Glutamatergic neuron (in vitro differentiated cells): ENCODE data around the gene CAPS. TPM values are rescaled to one million over a fixed set of nuclear protein-coding genes. Genes with fewer than 3 reads are reported as not detected.

Source experiments
- DNase-seq: peaks from one replicate; pipeline ENCODE4 v3.0.0; 2022
- H3K27ac Mint-ChIP-seq: one replicate; pipeline ENCODE4 v1.8.0; 2020; ENCODE audit warnings: mild to moderate bottlenecking, mixed read lengths, inconsistent platforms; ENCODE audit not compliant: unreplicated experiment
- H3K27me3 Mint-ChIP-seq: one replicate; pipeline ENCODE4 v1.8.0; 2020; ENCODE audit warnings: mild to moderate bottlenecking, moderate library complexity, mixed read lengths, inconsistent platforms; ENCODE audit not compliant: unreplicated experiment
- H3K36me3 Mint-ChIP-seq: one replicate; pipeline ENCODE4 v1.8.0; 2020; ENCODE audit warnings: mild to moderate bottlenecking, mixed read lengths, inconsistent platforms; ENCODE audit not compliant: unreplicated experiment
- H3K4me1 Mint-ChIP-seq: one replicate; pipeline ENCODE4 v1.8.0; 2020; ENCODE audit warnings: mild to moderate bottlenecking, low read depth, mixed read lengths, inconsistent platforms; ENCODE audit not compliant: unreplicated experiment
- H3K4me3 Mint-ChIP-seq: one replicate; pipeline ENCODE4 v1.8.0; 2020; ENCODE audit warnings: mild to moderate bottlenecking, mixed read lengths, inconsistent platforms; ENCODE audit not compliant: unreplicated experiment
- H3K9me3 Mint-ChIP-seq: one replicate; pipeline ENCODE4 v1.8.0; 2020; ENCODE audit warnings: mild to moderate bottlenecking, moderate library complexity, mixed read lengths, inconsistent platforms; ENCODE audit not compliant: unreplicated experiment
- total RNA-seq: library from RNA; stranded (reverse); fragmentation: NEBNext Ultra II Directional; extraction: Animal tissue kit (Norgen Biotek cat#: 25700); gene quantifications from one replicate; pipeline ENCODE4 v1.2.1, GENCODE V29; 2021; ENCODE audit not compliant: unreplicated experiment
- TF ChIP-seq, protein P1 (sequence below): fragments of 200-600 bp; sonication (generic); IDR thresholded peaks from one replicate; pipeline ENCODE4 v1.5.0; 2021; ENCODE audit not compliant: partially characterized antibody, unreplicated experiment

Gene CAPS
- total RNA-seq, 1 donor from 2014 or later, result 9.9 TPM

DNA sequence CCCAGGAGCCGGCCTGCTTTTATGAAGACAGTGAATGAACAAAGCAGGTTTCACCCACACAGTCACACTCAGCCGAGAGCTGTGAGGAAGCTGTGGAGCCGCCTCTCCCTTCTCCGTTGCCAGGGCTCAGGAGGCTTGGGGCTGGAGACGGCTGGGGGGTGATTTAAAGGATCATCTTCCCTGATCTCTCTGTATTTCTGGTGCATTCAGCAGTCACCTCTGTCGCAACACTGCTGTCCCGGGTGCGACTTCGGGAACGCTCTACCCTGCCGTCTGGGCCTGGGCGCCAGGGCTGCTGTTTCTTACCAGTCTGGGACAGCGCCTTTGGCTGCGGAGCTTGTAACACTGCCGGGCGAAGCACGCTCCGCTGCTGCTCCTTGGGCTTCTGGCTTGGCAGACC, 18.1 kb downstream of the CAPS start:
- Mint-ChIP-seq H3K36me3 (no peaks in the 10 kb centered on the region), H3K27me3 (peaks cover 2% of the 10 kb centered on the region), H3K9me3 (no peaks in the 10 kb centered on the region), H3K4me3 (no peak overlapping the region), H3K27ac (no peak overlapping the region), H3K4me1 (peaks cover 40% of the 10 kb centered on the region)
- DNase-seq, result no peak
- TF ChIP-seq, protein P1, sequence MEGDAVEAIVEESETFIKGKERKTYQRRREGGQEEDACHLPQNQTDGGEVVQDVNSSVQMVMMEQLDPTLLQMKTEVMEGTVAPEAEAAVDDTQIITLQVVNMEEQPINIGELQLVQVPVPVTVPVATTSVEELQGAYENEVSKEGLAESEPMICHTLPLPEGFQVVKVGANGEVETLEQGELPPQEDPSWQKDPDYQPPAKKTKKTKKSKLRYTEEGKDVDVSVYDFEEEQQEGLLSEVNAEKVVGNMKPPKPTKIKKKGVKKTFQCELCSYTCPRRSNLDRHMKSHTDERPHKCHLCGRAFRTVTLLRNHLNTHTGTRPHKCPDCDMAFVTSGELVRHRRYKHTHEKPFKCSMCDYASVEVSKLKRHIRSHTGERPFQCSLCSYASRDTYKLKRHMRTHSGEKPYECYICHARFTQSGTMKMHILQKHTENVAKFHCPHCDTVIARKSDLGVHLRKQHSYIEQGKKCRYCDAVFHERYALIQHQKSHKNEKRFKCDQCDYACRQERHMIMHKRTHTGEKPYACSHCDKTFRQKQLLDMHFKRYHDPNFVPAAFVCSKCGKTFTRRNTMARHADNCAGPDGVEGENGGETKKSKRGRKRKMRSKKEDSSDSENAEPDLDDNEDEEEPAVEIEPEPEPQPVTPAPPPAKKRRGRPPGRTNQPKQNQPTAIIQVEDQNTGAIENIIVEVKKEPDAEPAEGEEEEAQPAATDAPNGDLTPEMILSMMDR, result no peak

DNA sequence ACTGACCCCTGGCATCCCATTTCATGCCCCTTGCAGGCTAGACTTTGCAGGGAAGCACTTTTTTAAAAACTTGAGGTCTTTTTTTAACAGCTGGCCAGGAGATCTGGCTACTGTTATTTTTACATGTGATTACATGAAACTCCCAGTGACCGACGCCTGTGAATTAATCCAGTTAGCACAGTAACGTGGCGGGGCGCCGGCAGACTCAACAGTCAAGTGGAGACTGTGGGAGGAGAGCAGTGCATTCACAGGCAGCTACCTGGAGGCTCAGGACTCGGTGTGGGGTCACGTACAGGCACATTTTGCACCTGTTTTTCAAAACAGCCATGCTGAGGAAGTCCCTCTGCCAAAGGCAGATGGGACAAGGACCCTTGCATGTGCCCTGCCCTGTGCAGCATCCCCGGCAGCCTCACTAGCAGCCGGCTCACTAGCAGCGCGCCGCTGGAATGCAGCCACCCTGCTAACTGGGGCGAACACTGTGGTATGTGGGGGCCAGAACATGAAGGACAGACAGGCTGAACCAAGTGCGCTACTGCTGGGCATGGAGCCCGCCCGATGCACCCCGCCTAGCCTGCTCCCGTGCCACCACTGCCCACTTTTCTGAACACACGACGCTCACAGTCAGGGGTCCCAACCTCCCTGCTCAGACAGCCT, 18.7 kb downstream of the CAPS start:
- peak overlapping the region; percentile 23 for H3K27ac Mint-ChIP-seq
- H3K4me3 Mint-ChIP-seq, result no peak overlapping the region
- no peaks in the 10 kb centered on the region for H3K36me3 Mint-ChIP-seq
- H3K4me1 Mint-ChIP-seq, result peaks cover 46% of the 10 kb centered on the region
- no peaks in the 10 kb centered on the region for H3K9me3 Mint-ChIP-seq
- TF ChIP-seq, protein P1, result no peak
- peaks cover 2% of the 10 kb centered on the region for H3K27me3 Mint-ChIP-seq
- no peak for DNase-seq

DNA sequence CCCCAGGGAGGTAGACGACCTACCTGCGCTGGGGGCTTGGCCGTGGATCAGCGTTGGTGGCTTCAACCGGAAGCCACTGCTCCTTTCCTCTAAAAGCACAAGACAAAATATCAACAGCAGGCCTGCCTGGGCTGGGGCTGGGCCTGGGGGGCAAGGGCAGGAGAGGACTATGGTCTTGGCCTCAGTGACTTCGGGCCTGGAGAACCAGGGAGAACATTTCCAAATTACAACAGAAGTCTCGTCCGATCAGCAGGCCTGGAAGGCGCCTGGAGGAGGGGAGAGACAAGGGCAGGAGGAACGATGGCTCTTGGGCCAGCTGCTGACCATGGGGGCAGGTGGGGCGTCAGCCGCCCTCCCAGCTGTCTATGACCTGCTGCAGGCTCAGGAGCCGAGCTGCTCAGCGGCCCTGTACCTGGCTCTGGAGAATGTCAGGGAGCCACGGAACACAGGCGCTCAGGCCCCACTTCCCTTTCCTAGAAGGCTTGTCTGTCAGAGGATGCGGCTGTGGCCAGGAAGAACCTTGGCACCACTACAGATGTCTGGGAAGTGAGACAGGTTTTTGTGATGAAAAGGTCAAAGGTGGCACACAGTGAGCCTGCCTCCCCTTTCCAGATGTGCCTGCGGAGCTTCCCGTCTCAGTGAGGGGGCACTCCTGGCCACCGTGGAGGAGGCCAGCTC, 19.5 kb downstream of the CAPS start:
- H3K4me3 Mint-ChIP-seq, result no peak overlapping the region
- no peaks in the 10 kb centered on the region for H3K36me3 Mint-ChIP-seq

DNA sequence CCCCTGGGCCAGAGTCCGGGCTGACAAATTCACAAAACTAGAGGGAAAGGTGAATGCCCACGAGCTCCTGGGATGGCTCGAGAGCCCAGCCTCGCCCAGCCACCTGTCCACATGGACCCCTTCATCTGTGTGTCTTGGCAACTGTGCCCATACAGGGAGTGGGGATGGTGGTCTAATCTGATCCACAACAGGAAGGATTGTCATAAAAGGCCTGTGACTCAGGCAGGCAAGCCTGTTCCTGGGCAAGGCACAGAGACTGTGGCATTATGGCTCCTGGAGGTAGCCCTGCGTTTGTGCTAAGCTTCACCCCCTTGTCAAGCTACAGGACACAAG, 20.0 kb downstream of the CAPS start:
- Mint-ChIP-seq H3K9me3 (no peaks in the 10 kb centered on the region), H3K4me1 (peaks cover 50% of the 10 kb centered on the region), H3K36me3 (no peaks in the 10 kb centered on the region), H3K4me3 (no peak overlapping the region), H3K27me3 (no peaks in the 10 kb centered on the region), H3K27ac (no peak overlapping the region)
- TF ChIP-seq, protein P1, result no peak
- no peak for DNase-seq

More for the DNA sequence above, 19.5 kb downstream of the CAPS start:
- Mint-ChIP-seq H3K4me1 (peaks cover 50% of the 10 kb centered on the region), H3K27me3 (peaks cover 2% of the 10 kb centered on the region), H3K27ac (peak overlapping the region; percentile 23), H3K9me3 (no peaks in the 10 kb centered on the region)
- DNase-seq, result no peak
- TF ChIP-seq, protein P1, result no peak

DNA sequence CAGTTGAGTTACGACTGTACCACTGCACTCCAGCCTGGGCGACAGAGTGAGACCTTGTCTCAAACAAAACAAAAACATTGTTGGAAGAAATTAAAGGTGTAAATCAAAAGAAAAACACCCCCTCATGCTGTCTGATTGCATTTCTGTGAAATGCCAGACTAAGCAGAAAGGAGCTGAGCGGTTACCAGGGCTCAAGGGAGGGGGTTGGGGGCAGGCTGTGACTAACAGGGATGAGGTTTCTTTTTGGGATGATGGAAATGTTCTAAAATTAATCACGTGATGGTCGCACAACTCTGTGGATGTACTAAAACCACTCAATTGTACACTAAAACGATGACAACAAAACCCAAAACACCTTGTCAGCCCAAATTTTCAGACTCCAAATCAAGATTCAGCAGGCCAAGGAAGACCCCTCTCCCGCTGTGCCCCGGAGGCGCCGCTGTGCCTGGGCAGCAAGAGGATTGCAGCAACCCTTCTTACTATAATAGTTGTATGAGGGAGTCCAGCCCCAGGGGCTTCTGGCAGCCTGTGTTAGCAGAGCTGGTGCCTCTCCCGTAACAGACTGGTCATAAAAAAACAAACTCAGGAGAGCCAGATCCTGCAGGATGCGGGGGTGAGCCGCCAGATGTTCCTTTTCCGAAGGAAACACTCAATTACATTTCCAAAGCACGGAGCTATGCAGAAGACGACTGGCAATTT, 20.9 kb downstream of the CAPS start:
- peak overlapping the region; percentile 18 for H3K4me3 Mint-ChIP-seq
- no peaks in the 10 kb centered on the region for H3K36me3 Mint-ChIP-seq
- DNase-seq, result no peak
- H3K27me3 Mint-ChIP-seq, result no peaks in the 10 kb centered on the region
- TF ChIP-seq, protein P1, result no peak
- no peaks in the 10 kb centered on the region for H3K9me3 Mint-ChIP-seq
- peak overlapping the region; percentile 78 for H3K27ac Mint-ChIP-seq
- H3K4me1 Mint-ChIP-seq, result peaks cover 57% of the 10 kb centered on the region
